HEK293 (cell line): ENCODE data around the gene PODXL2.

ENCODE experiments used
- KLF1 ChIP-seq: fragments of 450-650 bp; formaldehyde crosslinking; IDR thresholded peaks from 2 replicates; pipeline ENCODE4 v1.5.1; 2016; ENCODE audit warnings: missing biosample characterization, missing genetic modification characterization
- TCF7L2 ChIP-seq: IDR thresholded peaks from 2 replicates; pipeline ENCODE4 v1.6.1; 2011; ENCODE audit warnings: low read depth, mild to moderate bottlenecking, inconsistent platforms, low read length, moderate library complexity, borderline replicate concordance
- ZBTB10 ChIP-seq: fragments of 450-650 bp; formaldehyde crosslinking; IDR thresholded peaks from 2 replicates; pipeline ENCODE4 v1.5.1; 2016; ENCODE audit warnings: missing biosample characterization, missing genetic modification characterization
- ZNF24 ChIP-seq: fragments of 450-650 bp; formaldehyde crosslinking; IDR thresholded peaks from 2 replicates; pipeline ENCODE4 v1.5.1; 2016; ENCODE audit warnings: missing biosample characterization, missing genetic modification characterization
- ZNF398 ChIP-seq: fragments of 450-650 bp; formaldehyde crosslinking; IDR thresholded peaks from 2 replicates; pipeline ENCODE4 v1.5.1; 2017; ENCODE audit warnings: missing biosample characterization, missing genetic modification characterization
- ZNF501 ChIP-seq: fragments of 450-650 bp; formaldehyde crosslinking; IDR thresholded peaks from 2 replicates; pipeline ENCODE4 v1.5.1; 2016; ENCODE audit warnings: missing biosample characterization, missing genetic modification characterization
- ZNF561 ChIP-seq: fragments of 450-650 bp; IDR thresholded peaks from 2 replicates; pipeline ENCODE4 v1.5.1; 2018; ENCODE audit warnings: missing biosample characterization, missing genetic modification characterization, borderline replicate concordance
- ZNF670 ChIP-seq: fragments of 450-650 bp; formaldehyde crosslinking; IDR thresholded peaks from 2 replicates; pipeline ENCODE4 v1.5.1; 2016; ENCODE audit warnings: missing biosample characterization, missing genetic modification characterization, low read depth
- ZNF704 ChIP-seq: fragments of 450-650 bp; formaldehyde crosslinking; IDR thresholded peaks from 2 replicates; pipeline ENCODE4 v1.5.1; 2016; ENCODE audit warnings: missing biosample characterization, missing genetic modification characterization
- ZNF785 ChIP-seq: fragments of 450-650 bp; formaldehyde crosslinking; IDR thresholded peaks from 2 replicates; pipeline ENCODE4 v1.5.1; 2016; ENCODE audit warnings: missing biosample characterization, missing genetic modification characterization
- ZNF830 ChIP-seq: fragments of 450-650 bp; IDR thresholded peaks from 2 replicates; pipeline ENCODE4 v1.5.0; 2018; ENCODE audit warnings: missing biosample characterization, missing genetic modification characterization, low read depth, mild to moderate bottlenecking, moderate library complexity
- TF ChIP-seq, protein P1 (sequence below): fragments of 450-650 bp; formaldehyde crosslinking; IDR thresholded peaks from 2 replicates; pipeline ENCODE4 v1.5.1; 2016; ENCODE audit warnings: missing biosample characterization, missing genetic modification characterization
- TF ChIP-seq, protein P2 (sequence below): fragments of 450-650 bp; formaldehyde crosslinking; IDR thresholded peaks from 2 replicates; pipeline ENCODE4 v1.5.1; 2016; ENCODE audit warnings: missing biosample characterization, missing genetic modification characterization

- TF ChIP-seq ZNF501 (no peak), ZNF830 (tag by site-specific recombination) (no peak), ZNF785 (tag by site-specific recombination) (no peak), ZNF24 (tag by site-specific recombination) (no peak), TCF7L2 (no peak), ZNF704 (tag by site-specific recombination) (no peak), ZNF670 (tag by site-specific recombination) (no peak), ZNF561 (tag by site-specific recombination) (no peak), KLF1 (no peak), ZNF398 (tag by site-specific recombination) (no peak), ZBTB10 (tag by site-specific recombination) (no peak)
- TF ChIP-seq, protein P1, sequence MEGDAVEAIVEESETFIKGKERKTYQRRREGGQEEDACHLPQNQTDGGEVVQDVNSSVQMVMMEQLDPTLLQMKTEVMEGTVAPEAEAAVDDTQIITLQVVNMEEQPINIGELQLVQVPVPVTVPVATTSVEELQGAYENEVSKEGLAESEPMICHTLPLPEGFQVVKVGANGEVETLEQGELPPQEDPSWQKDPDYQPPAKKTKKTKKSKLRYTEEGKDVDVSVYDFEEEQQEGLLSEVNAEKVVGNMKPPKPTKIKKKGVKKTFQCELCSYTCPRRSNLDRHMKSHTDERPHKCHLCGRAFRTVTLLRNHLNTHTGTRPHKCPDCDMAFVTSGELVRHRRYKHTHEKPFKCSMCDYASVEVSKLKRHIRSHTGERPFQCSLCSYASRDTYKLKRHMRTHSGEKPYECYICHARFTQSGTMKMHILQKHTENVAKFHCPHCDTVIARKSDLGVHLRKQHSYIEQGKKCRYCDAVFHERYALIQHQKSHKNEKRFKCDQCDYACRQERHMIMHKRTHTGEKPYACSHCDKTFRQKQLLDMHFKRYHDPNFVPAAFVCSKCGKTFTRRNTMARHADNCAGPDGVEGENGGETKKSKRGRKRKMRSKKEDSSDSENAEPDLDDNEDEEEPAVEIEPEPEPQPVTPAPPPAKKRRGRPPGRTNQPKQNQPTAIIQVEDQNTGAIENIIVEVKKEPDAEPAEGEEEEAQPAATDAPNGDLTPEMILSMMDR (tag by site-specific recombination): no peak
- TF ChIP-seq, protein P2, sequence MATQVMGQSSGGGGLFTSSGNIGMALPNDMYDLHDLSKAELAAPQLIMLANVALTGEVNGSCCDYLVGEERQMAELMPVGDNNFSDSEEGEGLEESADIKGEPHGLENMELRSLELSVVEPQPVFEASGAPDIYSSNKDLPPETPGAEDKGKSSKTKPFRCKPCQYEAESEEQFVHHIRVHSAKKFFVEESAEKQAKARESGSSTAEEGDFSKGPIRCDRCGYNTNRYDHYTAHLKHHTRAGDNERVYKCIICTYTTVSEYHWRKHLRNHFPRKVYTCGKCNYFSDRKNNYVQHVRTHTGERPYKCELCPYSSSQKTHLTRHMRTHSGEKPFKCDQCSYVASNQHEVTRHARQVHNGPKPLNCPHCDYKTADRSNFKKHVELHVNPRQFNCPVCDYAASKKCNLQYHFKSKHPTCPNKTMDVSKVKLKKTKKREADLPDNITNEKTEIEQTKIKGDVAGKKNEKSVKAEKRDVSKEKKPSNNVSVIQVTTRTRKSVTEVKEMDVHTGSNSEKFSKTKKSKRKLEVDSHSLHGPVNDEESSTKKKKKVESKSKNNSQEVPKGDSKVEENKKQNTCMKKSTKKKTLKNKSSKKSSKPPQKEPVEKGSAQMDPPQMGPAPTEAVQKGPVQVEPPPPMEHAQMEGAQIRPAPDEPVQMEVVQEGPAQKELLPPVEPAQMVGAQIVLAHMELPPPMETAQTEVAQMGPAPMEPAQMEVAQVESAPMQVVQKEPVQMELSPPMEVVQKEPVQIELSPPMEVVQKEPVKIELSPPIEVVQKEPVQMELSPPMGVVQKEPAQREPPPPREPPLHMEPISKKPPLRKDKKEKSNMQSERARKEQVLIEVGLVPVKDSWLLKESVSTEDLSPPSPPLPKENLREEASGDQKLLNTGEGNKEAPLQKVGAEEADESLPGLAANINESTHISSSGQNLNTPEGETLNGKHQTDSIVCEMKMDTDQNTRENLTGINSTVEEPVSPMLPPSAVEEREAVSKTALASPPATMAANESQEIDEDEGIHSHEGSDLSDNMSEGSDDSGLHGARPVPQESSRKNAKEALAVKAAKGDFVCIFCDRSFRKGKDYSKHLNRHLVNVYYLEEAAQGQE (tag by site-specific recombination): no peak
These were observed 71.4 kb downstream of the PODXL2 start for GRCh38 chr3:127700406-127700805.
